ENCODE measurements around the gene ERMP1.
"Not testable (repeated sequence)": the region's sequence is repeated elsewhere in the genome, so short reads cannot be mapped to it uniquely, and the experiment has no call there.

ERMP1 gene

DNA sequence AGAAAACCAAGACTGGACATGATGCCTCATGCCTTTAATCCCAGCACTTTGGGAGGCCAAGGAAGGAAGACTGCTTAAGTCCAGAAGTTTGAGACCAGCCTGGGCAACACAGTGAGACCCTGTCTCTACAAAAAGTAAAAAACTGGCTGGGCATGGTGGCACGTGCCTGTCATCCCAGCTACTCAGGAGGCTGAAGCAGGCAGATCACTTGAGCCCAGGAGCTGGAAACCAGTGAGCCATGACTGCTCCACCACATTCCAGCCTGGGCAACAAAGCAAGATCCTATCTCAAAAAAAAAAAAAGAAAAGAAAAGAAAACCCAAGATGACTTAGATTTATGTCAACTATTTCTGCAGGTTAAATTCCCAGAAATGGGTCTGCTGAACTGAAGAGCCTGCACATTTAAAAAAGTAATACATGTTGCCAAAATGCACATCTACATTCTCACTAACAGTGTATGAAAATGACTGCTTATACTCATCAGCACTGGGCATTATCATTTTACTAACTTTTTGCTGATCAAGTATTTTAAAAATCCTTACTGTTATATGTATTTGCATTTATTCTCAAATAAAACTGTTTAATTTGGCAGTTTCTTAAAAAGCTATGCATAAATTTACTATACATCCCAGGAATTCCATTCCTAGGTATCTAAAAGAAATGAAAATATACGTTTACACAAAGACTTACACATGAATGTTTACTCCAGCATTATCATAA, 14.3 kb downstream of the ERMP1 start:
- DNase-seq: no peak

DNA sequence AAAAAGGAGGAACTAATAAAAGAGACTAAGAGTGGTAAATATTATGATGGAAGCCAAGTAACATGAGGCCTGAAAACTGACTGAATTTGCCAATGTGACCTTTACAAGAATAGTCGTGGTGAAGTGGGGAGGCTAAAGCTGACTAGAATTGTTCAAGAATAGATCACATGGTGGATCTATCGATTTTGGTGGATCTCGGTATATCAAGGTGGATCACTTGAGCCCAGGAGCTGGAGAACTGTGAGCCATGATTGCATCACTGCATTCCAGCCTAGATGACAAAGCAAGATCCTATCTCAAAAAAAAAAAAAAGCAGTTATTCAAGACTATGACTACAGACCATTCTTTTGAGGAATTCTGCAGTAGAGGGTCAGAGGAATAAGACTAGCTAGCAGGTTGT, 15.1 kb downstream of the ERMP1 start:
- no peak for DNase-seq

DNA sequence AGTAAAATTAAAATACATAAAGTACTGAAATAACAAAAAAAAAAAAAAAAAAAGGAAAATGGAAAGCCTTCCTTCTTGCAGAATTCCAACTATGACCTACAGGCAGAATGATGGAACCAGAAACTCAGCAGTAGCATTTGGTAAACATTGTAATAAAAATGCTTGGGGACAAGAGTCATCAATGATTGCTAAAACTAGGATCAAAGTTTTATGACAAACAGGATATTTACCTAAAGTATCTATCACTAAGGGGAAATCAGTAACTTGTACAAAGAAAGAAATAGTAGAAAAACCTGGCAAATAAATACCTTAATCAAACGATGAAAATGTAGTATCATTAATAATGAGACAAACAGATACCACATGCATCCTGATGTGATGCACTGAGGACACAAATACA, 17.5 kb downstream of the ERMP1 start:
- no peak for DNase-seq

DNA sequence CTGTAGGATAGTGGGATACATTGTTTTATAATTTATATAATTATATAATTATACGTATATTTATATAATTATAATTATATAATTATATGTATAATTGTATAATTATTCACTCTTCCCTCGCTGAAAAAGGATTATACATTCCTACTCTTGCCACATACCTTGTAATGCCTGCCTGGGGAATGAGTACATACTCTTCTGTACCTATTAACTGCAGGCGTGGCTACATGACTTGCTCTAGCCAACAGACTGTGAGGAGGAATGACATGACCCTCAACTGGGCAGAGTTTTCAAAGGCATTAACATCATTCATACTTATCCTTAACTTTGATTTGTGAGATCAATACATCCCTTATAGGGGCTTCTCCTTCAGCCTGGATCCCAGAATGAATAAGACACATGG, 19.1 kb downstream of the ERMP1 start:
- DNase-seq: no peak

DNA sequence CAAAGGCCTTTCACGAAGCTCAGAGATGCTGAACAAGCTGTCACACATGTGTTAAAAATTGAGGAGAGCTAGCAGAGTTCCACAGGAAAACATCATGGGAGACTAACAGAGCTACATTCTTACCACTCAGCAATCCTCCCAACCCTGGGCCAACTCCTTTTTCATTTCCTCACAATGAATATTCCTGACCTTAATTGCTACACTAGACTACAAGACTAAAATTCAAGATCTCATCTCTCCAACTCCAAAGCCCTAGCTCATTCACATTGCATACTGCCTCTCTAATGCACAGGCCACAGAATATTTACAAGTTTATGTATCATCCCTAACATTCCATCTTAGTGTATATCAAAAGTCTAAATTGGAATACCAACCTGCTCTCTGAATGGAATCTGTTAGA, 21.2 kb downstream of the ERMP1 start:
- DNase-seq: no peak

DNA sequence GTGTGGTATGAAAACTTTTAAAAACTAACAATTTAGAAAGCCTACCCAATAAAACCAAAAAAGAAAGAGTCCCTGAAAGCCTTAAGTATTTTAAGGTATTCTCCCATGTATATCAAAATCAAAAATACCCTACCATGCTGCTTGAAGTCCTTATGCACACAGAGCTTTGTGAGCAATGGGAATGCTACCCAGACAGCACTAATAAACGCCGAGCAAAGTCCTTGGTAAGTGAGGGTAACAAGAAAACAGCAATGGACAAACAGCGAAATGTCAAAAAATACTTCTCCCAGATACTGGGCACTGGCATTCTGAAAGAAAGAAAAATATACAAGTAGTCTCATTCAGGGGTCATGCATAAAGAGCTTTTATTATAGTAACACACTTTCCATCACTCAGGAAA, 27.4 kb downstream of the ERMP1 start:
- no peak for DNase-seq

DNA sequence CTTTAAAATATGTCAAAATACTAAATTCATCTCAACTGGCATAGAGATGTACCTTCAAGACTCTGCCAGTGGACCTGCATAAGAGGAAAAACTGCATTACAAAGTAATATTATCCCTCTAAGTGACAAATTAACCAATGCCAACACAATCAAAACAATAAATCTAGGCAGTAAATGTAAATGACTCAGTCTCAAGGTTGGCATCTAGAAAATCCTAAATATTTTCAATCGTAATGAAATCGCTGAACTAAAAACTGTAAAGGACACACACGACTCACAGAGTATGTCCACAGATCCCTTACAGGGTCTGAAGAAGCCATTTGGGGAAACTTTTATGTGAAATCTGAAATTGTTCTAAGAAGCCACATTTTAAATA, 31.2 kb downstream of the ERMP1 start:
- no peak for DNase-seq

DNA sequence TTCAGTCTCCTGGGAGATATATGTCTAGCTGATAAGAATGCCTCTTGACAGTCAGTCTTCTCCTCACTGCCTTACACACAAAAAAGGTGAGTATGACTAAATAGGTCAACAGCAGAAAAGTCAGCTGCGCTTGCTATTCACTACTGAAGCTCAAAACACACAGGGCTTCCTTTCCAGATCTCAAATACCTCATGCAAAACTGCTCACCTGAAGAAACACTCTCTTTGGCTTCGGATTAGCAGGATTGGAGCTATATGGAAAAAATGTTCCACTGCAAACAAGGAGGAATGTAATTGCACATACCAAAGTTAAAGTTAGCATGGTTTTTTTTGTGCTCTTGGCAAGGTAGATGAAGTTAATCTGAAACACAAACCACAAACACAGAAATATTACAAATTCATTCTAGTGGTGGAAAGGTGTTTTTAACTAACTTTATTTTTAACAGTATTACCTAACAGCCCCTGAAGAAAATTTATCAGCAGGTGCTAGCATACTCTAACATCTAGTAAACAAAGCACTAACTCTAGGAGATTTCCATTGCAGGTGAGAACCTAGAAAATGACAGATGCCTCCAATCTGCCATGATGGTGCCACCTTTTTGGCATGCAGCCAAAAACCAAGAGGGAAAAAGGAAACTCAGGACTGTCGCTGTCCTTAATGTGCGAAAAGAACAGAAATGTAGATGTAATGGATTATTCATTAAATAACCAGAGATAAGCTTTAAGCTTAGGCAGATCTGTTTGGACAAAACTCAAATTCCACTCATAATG, 31.8 kb downstream of the ERMP1 start:
- DNase-seq: no peak

DNA sequence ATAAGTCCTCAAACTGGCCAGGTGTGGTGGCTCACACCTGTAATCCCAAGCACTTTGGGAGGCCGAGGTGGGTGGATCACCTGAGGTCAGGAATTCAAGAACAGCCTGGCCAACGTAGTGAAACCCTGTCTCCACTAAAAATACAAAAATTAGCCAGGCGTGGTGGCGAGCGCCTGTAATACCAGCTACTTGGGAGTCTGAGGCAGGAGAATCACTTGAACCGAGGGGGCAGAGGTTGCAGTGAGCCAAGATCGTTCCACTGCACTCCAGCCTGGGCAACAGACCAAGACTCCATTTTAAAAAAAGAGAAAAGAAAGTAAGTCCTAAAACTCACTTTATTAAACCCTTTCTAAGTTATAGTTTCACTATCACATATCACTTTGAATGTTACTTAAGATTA, 32.5 kb downstream of the ERMP1 start:
- not testable (repeated sequence) for DNase-seq

DNA sequence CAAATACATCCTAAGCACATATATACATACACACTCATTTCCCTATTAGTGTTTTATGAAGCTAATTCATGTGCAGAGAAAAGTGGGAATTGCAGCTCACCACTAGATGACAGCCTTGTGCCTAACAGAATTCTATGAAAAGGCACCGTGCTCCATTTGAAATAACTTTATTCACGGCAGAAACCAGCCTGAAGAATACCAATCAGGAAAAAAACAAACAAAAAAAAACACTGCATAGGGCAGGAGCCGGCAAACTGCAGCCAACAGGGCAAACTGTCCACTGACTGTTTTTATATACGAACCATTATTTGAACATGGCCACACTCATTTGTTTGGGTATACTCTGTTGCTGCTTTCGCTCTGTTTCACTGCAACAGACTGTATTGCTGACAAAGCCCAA, 33.6 kb downstream of the ERMP1 start:
- no peak for DNase-seq

DNA sequence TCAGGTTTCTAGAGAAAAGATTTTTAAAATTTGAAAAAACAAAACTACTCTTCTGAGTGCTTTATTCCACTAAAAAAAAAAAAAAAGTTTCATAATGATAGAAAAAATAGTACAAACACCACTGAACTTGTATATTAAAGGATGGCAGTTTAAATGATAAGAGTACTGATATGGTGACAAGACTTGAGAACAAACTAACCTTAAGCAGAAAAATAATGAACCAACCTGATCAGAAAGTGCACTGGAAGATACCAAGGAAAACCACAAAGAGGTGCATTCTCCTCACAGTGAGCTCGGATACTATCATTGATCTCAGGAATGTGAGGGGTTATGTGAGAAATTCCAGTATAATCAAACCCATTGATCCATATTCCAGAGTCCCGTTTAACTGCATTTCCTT, 34.3 kb downstream of the ERMP1 start:
- no peak for DNase-seq

DNA sequence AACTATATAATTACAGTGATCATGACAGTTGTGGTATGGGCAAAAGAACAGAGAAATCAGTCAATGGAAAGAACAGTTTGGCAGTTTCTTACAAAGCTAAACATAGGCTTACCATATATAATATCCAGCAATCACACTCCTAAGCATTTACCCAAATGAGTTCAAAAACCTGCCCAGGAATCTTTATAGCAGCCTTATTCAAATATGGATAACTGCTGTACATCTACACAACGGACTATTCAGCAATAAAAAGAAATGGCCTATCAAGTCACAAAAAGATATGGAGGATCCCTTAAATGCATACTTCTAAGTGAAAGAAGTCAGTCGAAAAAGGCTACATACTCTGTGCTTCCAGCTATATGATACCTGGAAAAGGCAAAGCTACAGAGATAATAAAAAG, 36.6 kb downstream of the ERMP1 start:
- no peak for DNase-seq

DNA sequence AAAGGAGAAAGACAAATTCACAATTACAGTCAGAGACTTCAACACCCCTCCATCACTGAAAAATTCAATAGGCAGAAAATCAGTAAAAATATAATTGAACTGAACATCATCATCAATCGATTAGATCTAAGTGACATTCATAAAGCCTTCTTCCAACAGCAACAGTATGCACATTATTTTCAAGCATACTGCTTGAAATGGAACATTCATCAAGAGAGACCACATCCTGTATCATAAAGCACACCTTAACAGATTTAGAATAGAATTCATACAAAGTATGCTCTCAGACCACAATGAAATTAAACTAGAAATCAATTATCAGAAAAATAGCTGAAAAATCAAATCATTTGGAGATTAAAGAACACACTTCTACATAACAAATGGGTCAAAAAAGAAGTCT, 39.1 kb downstream of the ERMP1 start:
- DNase-seq: no peak

DNA sequence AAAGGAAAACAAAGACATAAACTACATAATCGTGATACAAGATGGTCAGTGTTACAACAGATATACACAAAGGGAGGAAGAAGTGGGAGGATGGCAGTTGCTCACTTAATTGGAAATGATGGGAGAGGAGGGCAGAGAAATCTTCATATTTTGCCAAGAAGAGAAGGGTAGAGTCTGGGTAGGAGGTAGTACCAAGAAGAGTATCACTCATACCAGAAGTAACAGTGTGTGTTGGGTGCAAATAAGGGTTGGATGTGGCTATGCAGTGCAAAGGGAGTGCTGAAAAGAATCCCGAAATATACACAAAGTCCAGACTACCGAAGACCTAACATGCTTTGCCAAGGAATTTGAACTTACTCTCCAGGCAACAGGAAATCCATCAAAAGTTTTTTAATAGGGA, 41.0 kb downstream of the ERMP1 start:
- DNase-seq: no peak

DNA sequence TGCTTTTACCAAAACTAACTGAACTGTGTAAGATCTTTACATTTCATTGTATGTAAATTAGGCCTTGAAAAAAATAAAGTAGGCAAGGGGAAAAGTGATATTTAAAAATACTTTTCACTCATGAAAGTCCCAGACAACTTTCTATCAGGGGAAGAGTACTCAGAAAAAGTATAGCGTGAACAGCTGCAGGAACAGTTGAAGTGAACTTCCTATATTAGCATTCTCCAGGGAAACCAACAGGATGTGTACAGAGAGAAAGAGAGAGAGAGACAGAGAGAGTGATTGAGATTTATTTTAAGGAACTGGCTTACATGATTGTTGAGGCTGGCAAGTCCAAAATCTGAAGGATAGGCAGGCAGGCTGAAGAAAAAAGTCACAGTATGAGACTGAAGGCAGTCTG, 42.0 kb downstream of the ERMP1 start:
- DNase-seq: no peak

DNA sequence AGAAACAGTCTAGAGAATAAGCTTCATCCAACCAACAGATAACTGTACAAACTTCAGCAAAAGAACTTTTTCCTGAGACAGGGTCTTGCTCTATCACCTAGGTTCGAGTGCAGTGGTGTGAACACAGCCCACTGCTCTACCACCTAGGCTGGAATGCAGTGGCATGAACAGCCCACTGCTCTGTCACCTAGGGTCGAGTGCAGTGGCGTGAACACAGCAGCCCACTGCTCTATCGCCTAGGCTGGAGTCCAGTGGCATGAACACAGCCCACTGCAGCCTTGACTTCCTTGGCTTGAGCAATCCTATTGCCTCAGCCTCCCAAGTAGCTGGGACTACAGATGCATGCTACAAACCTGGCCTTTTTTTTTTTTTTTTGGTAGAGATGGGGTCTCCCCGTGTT, 43.4 kb downstream of the ERMP1 start:
- DNase-seq: no peak

DNA sequence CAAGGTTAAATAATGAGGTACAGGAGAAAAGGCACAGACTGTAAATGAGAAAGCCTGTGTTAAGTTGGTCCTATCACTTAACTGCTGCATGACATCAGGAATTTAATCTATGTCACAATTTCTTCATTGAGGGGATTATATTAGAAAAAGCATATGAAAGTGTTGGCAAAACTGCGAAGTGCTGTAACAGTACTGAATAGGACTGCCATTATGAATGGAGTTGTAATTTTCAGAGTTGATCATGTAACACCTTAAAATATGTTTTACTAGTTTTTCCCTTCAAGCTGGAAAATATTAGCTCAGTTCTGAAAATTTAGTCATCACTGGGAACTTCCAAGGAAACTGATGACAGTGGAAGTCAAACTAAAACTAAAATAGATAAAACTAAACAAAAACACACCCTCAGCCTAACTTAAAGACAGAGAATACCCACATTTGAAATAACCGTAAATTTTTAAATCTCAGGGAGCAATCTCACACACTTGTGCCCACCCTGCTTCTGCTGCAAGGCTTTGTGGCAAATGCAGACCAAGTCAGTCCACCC, 45.1 kb downstream of the ERMP1 start:
- DNase-seq: no peak

DNA sequence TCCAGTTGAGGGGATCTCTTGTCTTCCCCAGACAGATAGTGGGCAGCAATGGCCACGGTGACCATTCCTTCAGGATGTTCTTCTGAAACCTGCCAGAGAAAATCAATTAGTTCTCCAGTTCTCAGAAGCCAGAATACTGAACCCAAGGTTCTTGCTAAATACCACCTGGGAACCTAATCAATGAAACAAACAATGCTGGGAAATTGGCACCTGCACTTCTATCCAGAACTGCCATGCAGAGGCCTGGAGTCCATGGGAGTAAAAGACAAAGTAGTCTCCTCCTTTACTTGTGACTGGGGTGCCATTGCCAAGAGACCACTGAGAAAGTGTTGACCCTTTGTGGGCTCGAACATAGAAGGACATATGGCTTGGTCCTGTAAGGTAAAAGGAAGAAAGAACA, 45.7 kb downstream of the ERMP1 start:
- DNase-seq: no peak

DNA sequence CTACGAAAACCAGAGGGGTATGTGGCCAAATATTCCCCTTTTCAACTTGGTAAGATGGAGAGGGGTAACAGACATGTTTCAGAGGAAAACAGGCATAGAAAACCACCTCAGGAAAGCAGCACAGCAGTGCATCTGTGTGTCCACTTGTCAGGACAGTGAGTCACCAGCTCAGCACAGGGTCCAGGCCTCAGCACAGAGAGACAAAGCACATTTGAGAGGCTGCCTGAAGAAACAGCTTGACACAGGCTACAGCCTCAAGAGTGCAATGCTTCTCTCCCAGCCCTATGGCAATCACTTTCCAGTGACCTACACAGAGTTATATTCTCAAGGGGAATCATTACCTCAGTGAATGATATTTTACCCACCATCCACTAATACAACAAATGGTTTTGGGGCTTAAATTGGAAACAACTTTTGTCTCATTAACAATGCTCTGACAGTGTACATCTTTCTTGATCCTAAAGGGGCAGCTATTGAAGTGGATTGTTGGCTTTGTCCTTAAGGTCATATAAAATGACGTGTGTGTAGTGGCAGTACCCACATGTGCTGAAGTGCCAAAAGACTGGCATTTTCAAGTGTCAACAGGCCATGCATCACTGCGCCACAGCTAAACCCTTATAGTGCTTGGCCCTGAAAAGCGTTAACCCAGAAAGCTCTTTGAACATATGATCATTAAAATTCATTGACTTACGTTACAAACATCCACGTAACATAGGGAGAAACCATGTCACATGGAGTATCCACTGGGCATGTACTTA, 46.4 kb downstream of the ERMP1 start:
- no peak for DNase-seq

DNA sequence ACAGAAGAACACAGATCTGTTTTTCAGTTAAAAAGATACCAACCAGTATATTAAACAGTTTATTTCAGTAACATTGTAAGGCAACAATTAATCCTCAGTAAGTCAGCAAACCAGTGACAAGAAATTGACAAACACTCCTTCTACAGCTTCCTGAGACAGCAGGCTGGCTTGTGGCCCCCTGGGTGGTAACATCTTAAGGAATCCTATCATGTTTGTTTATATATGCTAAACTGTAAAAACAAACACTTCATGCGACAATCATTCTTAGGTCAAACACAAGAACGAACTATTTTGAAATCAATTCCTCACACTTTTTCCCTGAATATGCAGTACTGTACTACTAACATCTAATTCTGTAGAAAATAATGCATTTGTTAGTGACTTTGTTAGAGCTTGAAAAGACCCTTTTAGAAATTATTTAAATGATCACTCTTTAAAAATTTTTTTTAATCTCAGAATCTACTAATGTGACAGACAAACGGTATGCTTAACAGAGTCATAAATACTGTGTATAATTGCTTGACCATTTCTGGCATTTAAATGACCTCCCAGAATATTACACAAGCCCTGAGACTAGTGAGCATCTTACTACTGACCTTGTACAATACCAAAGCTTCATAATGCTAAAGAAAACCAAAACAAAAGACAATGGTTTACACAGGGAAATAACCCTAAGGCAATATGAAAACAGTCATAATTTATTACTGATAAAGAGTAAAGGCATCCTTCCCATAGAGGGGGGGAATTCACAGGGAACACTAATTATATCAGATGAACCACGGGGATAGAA, 48.2 kb downstream of the ERMP1 start:
- DNase-seq: no peak

DNA sequence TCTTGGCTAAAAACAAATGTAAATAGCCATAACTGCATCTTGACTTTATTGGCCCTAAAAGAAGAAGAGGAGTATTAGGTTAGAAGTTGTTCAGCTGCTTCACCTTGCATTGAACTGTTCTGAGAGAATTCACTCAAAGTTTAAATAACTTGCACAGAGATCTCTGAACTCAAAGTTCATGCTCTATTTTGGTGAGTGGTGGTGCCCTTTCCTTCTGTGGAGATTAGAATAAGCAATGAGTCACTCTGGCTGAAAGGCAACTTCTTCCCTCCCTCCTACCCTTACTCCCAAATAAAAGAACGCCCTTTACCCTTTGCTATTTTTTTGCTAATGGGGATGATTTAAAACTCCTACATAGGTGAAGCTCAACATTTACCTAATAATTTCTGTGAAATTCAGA, 48.9 kb downstream of the ERMP1 start:
- DNase-seq: no peak

DNA sequence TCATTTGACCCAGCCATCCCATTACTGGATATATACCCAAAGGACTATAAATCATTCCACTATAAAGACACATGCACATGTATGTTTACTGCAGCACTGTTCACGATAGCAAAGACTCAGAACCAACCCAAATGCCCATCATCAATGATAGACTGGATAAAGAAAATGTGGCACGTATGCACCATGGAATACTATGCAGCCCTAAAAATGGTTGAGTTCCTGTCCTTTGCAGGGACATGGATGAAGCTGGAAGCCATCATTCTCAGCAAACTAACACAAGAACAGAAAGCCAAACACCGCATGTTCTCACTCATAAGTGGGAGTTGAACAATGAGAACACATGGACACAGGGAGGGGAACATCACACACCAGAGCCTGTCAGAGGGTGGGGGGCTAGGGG, 49.5 kb downstream of the ERMP1 start:
- not testable (repeated sequence) for DNase-seq

DNA sequence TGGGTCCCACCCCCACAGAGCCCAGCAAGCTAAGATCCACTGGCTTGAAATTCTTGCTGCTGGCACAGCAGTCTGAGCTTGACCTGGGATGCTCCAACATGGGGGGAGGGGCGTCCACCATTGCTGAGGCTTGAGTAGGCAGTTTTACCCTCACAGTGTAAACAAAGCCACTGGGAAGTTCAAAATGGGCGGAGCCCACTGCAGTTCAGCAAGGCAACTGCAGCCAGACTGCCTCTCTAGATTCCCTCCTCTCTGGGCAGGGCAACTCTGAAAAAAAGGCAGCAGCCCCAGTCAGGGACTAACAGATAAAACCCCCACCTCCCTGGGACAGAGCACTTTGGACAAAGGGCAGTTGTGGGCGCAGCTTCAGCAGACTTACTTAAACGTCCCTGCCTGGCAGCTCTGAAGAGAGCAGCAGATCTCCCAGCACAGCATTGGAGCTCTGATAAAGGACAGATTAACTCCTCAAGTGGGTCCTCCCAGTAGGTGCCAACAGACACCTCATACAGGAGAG, 53.2 kb downstream of the ERMP1 start:
- DNase-seq: not testable (repeated sequence)

All from stimulated activated naive CD4-positive, alpha-beta T cell treated with Interleukin-2 at 50 U/mL for 16 hours (primary cell).